GM19193 (cell line): ENCODE measurements around the gene RASD2.

ENCODE experiments used
- POLR2A ChIP-seq: IDR thresholded peaks from 4 replicates; pipeline ENCODE4 v1.6.1; 2011; ENCODE audit not compliant: insufficient read depth, insufficient read length; ENCODE audit errors: extremely low read depth

The RASD2 gene

GRCh38 chr22:35517207-35517606 lies 23.4 kb upstream of the RASD2 start:
- no peak for TF ChIP-seq POLR2A

- no peak for TF ChIP-seq POLR2A
These were observed 22.7 kb upstream of the RASD2 start for GRCh38 chr22:35517769-35518530.

- TF ChIP-seq POLR2A = no peak
These were observed 21.8 kb upstream of the RASD2 start for GRCh38 chr22:35518811-35519210.

- TF ChIP-seq POLR2A = no peak
These were observed 21.2 kb upstream of the RASD2 start for GRCh38 chr22:35519306-35520000.

- no peak for TF ChIP-seq POLR2A
These were observed 19.0 kb upstream of the RASD2 start for GRCh38 chr22:35521358-35522224.

GRCh38 chr22:35522225-35523149 lies 18.1 kb upstream of the RASD2 start:
- TF ChIP-seq POLR2A = no peak

- TF ChIP-seq POLR2A = no peak
These were observed 17.3 kb upstream of the RASD2 start for GRCh38 chr22:35523167-35523947.

GRCh38 chr22:35524966-35525686 lies 15.5 kb upstream of the RASD2 start:
- no peak for TF ChIP-seq POLR2A

GRCh38 chr22:35525687-35526332 lies 14.8 kb upstream of the RASD2 start:
- TF ChIP-seq POLR2A = no peak

- no peak for TF ChIP-seq POLR2A
These were observed 14.2 kb upstream of the RASD2 start for GRCh38 chr22:35526333-35526979.

- TF ChIP-seq POLR2A = no peak
These were observed 11.7 kb upstream of the RASD2 start for GRCh38 chr22:35528927-35529326.

GRCh38 chr22:35530700-35531099 lies 9.9 kb upstream of the RASD2 start:
- no peak for TF ChIP-seq POLR2A
